ENCODE data around the gene PREX1. TPM values are rescaled to one million over a fixed set of nuclear protein-coding genes. Genes with fewer than 3 reads are reported as not detected.

Gene PREX1
- polyA plus RNA-seq, 1 donor (not counting 4 experiments of a cell fraction or from before 2014, with no cell fraction given): 0.22 TPM

- no peaks in the 10 kb centered on the region for H3K79me2 ChIP-seq (ENCODE audit: control insufficient read depth, insufficient read depth, low read length)
- no peak for FAIRE-seq
These were observed 122.3 kb downstream of the PREX1 start for GRCh38 chr20:48705240-48706115.

GRCh38 chr20:48704761-48705160 is 123.0 kb downstream of the PREX1 start:
- no peak overlapping the region for H2AFZ ChIP-seq (ENCODE audit: control insufficient read depth, low read length)
- no peaks in the 10 kb centered on the region for H3K9me3 ChIP-seq (ENCODE audit: control insufficient read depth, low read depth, low read length)
- no peak overlapping the region for H3K27ac ChIP-seq (ENCODE audit: control insufficient read depth, insufficient read depth, low read length)
- dilution Hi-C loops (cut with MboI; ENCODE audit: extremely low pct_ligation_motif_present, low sequenced_read_pairs): no loop called here
- H3K4me2 ChIP-seq (ENCODE audit: control insufficient read depth, extremely low read depth, insufficient read depth, low read depth, low read length): no peak overlapping the region
- no peaks in the 10 kb centered on the region for H4K20me1 ChIP-seq (ENCODE audit: control insufficient read depth, extremely low read depth, insufficient read depth, low read length)
- H3K27me3 ChIP-seq (ENCODE audit: control insufficient read depth, extremely low read depth, insufficient read depth, low read length): peaks cover 5% of the 10 kb centered on the region
- H3K4me1 ChIP-seq (ENCODE audit: control insufficient read depth, extremely low read depth, insufficient read depth, low read length): no peaks in the 10 kb centered on the region
- no peaks in the 10 kb centered on the region for H3K79me2 ChIP-seq (ENCODE audit: control insufficient read depth, insufficient read depth, low read length)
- FAIRE-seq (no peak), DNase-seq (ENCODE audit: low read depth, low spot score) (no peak)
- no peak overlapping the region for H3K9ac ChIP-seq (ENCODE audit: control insufficient read depth, extremely low read depth, insufficient read depth, low read length)
- H3K4me3 ChIP-seq (ENCODE audit: control insufficient read depth in 2 of 3, extremely low read depth in 1 of 3, insufficient read depth in 2 of 3, low read depth in 1 of 3, low read length in 3 of 3): no peak overlapping the region
- H3K9me1 ChIP-seq (ENCODE audit: control insufficient read depth, extremely low read depth, insufficient read depth, low read length): no peaks in the 10 kb centered on the region
- no peak for TF ChIP-seq EZH2 (IDR thresholded peaks at IDR 0.05; ENCODE audit: low read length)
- TF ChIP-seq, protein P1, sequence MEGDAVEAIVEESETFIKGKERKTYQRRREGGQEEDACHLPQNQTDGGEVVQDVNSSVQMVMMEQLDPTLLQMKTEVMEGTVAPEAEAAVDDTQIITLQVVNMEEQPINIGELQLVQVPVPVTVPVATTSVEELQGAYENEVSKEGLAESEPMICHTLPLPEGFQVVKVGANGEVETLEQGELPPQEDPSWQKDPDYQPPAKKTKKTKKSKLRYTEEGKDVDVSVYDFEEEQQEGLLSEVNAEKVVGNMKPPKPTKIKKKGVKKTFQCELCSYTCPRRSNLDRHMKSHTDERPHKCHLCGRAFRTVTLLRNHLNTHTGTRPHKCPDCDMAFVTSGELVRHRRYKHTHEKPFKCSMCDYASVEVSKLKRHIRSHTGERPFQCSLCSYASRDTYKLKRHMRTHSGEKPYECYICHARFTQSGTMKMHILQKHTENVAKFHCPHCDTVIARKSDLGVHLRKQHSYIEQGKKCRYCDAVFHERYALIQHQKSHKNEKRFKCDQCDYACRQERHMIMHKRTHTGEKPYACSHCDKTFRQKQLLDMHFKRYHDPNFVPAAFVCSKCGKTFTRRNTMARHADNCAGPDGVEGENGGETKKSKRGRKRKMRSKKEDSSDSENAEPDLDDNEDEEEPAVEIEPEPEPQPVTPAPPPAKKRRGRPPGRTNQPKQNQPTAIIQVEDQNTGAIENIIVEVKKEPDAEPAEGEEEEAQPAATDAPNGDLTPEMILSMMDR (optimal IDR thresholded peaks at IDR 0.05 in 1 of 3, IDR thresholded peaks at IDR 0.05 in 1 of 3, conservative IDR thresholded peaks at IDR 0.05 in 1 of 3; ENCODE audit: extremely low read depth in 1 of 3, insufficient read depth in 2 of 3, low read length in 3 of 3): no peak
- H3K36me3 ChIP-seq (ENCODE audit: control insufficient read depth in 2 of 2, extremely low read depth in 1 of 2, insufficient read depth in 2 of 2, low read length in 2 of 2): no peaks in the 10 kb centered on the region

More at GRCh38 chr20:48705240-48706115, 122.3 kb downstream of the PREX1 start:
- Histone ChIP-seq H3K9ac (ENCODE audit: control insufficient read depth, extremely low read depth, insufficient read depth, low read length) (no peak overlapping the region), H3K4me2 (ENCODE audit: control insufficient read depth, extremely low read depth, insufficient read depth, low read depth, low read length) (no peak overlapping the region), H3K36me3 (ENCODE audit: control insufficient read depth in 2 of 2, extremely low read depth in 1 of 2, insufficient read depth in 2 of 2, low read length in 2 of 2) (no peaks in the 10 kb centered on the region), H2AFZ (ENCODE audit: control insufficient read depth, low read length) (no peak overlapping the region), H3K9me1 (ENCODE audit: control insufficient read depth, extremely low read depth, insufficient read depth, low read length) (no peaks in the 10 kb centered on the region), H4K20me1 (ENCODE audit: control insufficient read depth, extremely low read depth, insufficient read depth, low read length) (no peaks in the 10 kb centered on the region), H3K4me1 (ENCODE audit: control insufficient read depth, extremely low read depth, insufficient read depth, low read length) (no peaks in the 10 kb centered on the region), H3K27me3 (ENCODE audit: control insufficient read depth, extremely low read depth, insufficient read depth, low read length) (peaks cover 5% of the 10 kb centered on the region), H3K9me3 (ENCODE audit: control insufficient read depth, low read depth, low read length) (no peaks in the 10 kb centered on the region), H3K4me3 (ENCODE audit: control insufficient read depth in 2 of 3, extremely low read depth in 1 of 3, insufficient read depth in 2 of 3, low read depth in 1 of 3, low read length in 3 of 3) (no peak overlapping the region), H3K27ac (ENCODE audit: control insufficient read depth, insufficient read depth, low read length) (no peak overlapping the region)
- dilution Hi-C loops (cut with MboI; ENCODE audit: extremely low pct_ligation_motif_present, low sequenced_read_pairs): no loop called here
- TF ChIP-seq, protein P1 (optimal IDR thresholded peaks at IDR 0.05 in 1 of 3, IDR thresholded peaks at IDR 0.05 in 1 of 3, conservative IDR thresholded peaks at IDR 0.05 in 1 of 3; ENCODE audit: extremely low read depth in 1 of 3, insufficient read depth in 2 of 3, low read length in 3 of 3): no peak
- TF ChIP-seq EZH2 (IDR thresholded peaks at IDR 0.05; ENCODE audit: low read length): no peak
- no peak for DNase-seq (ENCODE audit: low read depth, low spot score)
